HG03095 (cell line): ENCODE data around the gene ZNF232.
"Not testable (repeated sequence)": the region's sequence is repeated elsewhere in the genome, so short reads cannot be mapped to it uniquely, and the experiment has no call there.

Experiments
- ATAC-seq: cut with Tn5 transposase; IDR thresholded peaks from one replicate; pipeline ENCODE4 v1.9.1; 2021; ENCODE audit warnings: moderate library complexity; ENCODE audit not compliant: unreplicated experiment

Gene ZNF232

DNA sequence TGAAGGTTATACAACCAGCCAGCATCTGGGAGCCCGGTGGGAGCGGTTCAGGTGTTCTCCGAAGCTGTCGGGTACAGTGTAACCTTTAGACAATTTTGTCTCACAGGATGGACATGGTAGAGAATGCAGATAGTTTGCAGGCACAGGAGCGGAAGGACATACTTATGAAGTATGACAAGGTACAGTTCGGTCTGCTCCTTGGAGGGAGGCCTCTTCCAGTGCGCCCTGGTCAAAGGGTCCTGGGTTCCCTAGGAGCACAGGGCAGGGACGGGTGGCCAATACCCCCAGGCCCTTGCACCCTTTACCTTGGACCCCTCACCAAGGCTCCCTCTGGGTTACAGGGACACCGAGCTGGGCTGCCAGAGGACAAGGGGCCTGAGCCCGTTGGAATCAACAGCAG lies 18.6 kb upstream of the ZNF232 start:
- not testable (repeated sequence) for ATAC-seq

DNA sequence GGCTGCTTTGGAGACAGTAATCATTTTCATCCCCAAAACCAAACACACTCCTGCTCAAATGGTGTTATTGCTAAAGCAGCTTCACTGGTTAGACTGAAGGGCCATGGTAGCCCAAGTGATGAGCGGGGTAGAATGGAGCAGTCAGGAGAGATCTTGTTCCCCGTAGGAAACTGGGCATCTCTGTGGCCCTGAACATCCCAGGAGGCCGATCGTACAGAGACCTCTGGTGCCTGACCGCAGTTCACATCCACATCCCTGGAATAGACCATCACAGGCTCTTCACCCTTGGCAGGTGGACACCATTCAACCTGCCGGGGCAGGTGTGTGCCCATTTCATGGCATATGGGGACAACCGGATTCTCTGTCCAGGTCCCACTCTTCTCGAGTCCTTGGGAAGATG lies 18.1 kb upstream of the ZNF232 start:
- not testable (repeated sequence) for ATAC-seq

DNA sequence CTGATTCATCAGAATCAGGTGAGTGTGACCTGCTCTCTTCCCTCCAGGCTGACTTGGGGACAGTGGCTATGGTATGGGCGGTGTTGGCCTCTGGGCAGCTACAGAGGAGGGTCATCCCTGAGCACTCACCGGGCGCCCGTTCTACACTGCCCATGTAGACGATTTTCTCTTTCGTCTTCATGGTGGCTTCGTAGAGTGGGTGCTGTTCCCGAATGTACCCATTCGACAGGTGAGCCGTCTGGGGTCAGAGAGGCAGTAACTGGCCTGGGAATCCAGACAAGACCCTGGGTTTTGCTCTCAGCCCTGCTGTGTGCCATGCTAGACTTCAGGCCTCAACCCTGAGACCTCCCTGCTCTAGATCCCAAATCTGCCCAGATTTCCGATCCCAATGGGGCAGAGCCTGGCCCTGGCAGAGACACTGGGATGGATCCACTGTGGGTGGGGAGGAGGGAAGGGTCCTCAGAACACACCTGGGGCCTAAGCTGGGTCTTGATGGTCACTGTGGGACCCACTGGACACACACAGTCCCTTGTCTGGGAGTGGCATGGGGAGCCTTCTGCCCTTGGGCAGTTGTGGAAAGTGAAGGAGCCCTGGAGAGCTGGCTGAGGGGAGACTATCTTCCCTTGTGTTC lies 17.3 kb upstream of the ZNF232 start:
- no peak for ATAC-seq

DNA sequence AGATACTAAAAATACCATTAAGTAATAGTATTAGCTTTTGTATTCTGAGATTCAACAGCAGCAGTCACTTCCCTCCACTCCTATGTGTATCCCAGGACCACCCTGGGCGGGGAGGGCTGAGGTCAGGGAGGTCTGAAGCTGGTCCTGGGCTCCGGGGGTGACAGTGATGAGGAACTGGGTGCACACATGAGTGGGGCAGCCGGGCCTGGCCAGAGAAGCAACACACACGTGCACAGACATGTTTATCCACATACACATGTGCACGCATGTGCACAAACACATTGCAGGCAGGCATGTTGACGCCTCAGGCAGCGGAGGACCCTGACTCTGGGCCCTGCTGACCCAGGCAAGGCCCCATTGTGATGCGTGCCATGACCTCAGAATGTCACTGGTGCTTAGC lies 16.7 kb upstream of the ZNF232 start:
- ATAC-seq: not testable (repeated sequence)

DNA sequence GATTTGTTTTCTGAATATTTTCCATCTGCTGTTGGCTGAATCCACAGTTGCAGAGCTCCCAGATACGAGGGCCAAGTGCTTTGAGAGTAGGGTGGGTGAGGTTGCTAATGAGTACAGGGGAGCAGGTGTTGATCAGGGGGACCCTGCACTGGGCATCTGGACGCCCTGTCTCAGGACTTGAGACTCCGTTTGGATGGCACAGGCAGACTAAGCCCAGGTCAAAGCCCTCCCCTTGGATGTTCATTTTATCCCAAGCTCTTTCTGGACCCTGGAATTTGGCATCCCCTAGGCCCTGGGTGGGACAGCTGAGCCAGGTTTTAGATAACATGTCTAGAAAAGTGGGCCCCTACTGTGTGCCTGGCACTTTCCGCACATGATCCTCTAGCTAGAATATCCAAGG lies 16.2 kb upstream of the ZNF232 start:
- ATAC-seq: no peak

DNA sequence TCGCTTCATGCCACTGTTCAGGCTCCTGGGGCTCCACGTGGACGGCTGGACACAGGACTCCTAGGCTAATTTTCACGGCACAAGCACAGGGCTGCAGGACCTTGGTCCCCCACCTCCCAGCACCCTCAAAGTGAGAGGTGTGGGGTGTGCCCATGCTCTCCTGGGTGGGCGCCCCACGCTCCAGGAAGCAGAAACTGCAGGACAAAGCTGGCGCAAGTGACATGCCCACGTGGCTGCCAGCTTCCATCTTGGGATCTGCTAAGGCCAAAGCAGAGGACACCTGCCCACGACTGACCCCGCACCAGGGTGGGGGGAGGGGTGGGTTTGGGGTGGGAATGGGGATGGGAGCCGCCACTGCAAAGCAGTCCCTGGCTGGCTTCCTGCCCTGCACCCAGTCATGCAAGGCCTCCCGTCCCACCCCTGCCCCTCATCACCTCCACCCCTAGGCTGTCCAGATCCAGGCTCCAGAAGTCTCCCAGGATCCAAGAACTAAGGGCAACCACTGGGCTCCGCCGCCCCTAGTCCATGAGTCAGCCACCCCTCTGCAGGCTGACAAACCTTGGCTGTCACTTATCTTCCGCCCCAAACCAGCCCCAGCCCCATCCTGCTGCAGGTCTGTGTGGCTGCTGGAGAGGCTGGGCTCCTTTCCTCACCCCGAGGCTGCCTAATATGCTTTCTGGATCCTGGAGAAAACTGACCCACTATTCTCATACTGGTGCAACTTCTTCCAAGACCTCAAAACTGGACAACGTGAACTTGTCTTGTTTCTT lies 15.2 kb upstream of the ZNF232 start:
- ATAC-seq: no peak

DNA sequence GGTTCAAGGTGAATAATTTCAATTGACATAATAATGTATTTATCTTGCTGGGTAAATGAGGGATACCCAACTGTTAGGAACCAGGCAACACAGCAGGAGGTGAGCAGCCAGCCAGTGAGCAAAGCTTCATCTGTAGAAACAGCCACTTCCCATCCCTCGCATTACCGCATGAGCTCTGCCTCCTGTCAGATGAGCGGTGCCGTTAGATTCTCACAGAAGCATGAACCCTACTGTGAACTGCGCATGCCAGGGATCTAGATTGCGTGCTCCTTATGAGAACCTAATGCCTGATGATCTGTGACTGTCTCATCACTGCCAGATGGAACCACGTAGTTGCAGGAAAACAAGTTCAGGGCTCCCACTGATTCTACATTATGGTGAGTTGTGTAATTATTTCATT lies 13.2 kb upstream of the ZNF232 start:
- ATAC-seq: not testable (repeated sequence)

DNA sequence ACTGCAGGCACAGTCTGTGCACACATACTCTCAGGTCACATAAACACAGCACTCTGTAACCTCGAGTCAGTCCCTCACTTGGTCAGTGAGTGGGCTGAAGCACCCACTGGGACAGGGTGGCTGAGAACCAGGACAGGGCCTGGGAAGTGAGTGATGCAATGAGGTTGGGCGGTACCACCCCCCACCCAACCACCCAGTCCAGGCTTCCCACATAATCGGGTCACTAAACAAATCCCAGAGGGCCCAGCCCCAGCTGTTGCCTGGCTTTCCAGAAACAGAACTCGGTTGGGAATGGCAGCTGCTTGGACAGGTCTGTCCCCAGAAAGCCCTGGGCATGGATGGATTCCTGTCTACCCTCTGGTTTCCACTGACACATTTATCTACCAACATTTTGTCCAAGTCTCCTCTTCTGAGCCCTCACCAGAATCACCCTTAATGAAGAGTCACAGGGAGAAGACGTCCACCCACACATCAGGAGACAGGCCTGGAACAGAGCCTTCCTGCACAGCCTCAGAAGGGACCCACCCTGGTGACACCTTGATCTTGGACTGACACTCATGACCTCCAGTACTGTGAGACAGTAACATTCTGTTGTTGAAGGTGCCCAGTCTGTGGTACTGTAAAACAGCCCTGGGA lies 12.6 kb upstream of the ZNF232 start:
- not testable (repeated sequence) for ATAC-seq

DNA sequence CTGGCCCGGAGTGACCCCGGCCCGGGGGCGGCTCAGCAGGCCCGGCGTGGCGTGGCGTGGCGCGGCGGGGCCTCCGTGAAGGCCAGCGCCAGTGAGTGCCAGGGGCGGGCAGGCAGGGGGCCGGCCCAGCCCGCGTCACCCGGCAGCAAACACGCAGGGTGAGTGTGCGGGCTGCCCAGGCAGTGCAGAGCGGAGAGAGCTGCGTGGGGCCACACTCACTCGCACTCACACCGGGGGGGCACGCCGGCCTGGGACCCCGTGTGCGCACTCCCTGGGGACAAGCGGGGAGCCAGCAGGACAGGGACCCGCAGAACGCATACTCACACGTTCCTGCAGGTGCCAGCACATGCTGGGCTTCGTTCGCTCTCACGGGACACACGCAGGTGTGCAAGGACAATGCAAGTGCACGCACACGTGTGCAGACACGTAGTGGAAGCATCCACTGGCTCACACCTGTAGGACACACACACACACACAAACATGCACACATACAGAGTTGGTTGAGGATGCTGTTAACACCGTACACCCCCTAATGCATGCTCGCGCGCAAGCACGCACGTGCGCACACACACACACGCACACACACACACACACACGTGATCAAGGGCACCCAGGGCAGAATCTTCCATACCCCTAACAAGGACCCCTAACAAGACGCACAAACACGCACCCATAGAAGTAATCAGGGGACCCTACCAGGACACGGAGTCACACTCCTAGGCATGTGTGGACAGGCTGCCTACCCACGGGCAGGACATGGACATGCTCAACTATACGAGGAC lies 11.9 kb upstream of the ZNF232 start:
- no peak for ATAC-seq

DNA sequence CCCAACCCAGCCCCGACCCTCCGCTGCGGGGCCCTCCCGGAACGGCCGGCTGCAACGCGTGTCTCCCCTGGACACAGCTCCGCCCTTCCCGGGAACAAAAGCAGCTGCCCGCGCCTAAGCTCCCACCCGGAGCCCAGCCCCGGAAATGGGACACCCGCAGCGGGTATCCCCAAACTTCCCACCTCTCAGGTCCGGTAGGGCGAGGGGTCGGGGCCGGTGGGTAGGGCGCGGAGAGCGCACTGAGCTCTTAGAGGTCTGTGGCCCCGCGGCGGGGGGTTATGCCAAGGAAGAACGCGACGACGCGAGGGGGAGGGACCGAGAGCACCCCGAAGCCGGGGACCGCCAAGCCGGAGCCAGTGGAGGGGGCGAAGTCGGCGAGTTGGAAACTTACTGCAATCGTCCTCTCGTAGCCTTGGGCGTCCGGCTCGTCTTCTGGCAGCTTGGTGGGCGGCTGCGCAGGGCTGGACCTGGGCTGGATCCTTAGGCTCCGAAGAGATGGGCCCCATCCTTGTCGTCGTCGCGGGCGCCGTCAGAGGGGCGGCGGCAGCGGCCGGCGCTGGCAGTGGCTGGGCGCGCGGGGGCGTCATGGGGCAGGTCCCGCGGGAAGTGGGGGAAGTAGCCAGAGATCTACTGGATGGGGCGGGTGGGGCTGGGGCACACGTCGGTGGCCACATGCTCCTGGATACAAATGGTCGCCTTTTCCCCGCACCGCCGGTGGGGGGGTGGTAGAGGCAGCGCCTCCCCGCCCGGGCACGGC lies 11.1 kb upstream of the ZNF232 start:
- no peak for ATAC-seq

DNA sequence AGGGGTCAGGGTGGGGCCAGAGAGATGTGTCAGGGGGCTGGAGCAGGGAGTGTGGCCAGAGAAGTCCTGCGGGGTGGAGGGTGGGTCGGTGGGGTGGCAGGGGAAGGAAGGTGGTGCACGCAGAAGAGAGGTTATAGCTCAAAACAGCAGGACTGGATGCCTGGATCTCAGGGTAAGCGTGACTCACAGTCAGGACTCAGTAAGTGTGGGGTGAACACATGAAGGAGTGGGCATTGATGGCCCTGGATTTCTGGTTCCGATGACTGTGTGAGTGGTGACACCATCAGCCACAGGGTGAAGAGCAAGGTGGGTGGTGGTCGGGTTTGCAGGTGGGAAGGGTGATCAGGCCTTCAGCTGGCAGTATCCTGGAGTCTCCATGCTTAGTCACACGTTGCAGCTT lies 10.4 kb upstream of the ZNF232 start:
- ATAC-seq: not testable (repeated sequence)

DNA sequence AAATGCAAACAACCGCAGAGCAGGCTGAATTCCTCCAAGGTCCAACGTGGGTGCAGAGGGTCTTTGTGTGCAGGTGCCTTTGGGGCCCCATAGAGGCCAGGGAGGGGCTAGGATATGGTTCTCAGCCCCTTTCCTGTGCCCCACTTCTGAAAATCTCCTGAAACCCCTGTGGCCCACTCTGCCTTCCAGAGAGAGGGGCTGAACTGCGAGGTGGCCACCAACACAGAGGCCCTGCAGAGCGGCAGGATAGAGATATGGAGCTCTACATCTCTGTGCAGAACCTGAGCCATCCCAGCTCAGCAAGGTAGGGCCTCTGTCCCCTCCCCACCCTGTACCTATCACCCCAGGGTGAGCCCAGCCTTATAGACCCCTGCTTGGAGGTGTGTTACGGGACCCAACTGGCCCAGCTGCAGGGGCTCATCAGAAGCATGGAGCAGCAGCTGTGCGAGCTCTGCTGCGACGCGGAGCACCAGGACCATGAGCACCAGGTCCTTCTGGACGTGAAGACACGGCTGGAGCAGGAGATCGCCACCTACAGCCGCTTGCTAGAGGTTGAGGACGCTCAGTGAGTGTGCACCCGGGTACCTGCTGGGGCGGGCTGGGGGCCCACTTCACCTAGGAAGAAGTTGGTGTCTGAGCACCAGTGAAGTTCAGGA lies 9.6 kb upstream of the ZNF232 start:
- ATAC-seq: no peak

DNA sequence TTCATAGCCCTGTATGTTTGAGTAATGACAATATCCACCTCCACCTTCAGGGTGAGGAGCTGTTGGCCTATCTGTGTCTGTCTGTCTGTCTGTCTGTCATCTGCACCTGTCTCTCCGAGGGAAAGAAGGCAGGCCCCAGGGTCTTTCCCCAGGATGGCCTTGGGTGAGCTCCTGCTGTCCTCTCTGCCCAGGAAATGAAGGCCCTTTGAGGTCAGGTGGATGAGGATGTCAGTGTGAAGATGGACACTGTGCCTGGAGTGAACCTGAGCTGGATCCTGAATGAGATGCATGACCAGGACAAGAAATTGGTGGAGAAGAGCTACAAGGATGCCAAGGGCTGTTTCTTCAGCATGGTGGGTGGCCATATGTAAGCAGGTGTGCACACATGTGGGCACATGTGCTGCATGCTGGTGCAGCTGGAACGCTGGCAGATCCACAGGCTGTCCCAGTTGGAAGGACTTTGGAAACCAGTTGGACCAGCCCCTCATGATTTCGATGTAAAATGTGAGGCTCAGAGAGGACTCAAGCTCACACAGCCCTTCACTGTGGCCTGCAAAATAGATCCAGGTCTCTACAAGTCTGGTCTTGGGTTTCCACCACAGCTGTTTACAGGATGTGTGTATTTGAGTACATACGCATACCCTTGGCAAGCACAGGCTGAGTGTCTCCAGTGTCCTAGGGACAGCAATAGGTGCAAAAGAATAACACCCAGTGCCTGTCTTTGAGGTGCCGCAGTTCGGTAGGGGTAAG lies 8.9 kb upstream of the ZNF232 start:
- not testable (repeated sequence) for ATAC-seq

DNA sequence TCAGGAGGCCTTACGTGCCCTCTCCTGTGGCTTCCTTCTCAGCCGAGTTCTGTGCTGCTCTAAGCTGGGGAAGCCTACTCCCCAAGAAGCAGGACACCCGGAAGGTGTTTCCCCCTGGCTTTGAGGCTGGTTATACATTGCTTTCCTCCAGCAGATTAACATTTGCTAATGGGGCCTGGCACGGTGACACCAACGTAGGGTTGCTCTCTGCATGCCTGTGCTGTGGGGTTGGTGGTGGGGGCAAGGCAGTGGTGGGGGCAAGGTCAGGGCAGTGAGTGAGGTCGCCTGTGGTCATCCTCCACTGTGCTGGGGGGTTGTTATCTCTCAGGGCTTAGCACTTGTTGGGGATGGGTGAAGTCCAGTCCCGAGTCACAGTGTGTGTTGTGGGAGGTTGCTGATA lies 8.4 kb upstream of the ZNF232 start:
- ATAC-seq: no peak

DNA sequence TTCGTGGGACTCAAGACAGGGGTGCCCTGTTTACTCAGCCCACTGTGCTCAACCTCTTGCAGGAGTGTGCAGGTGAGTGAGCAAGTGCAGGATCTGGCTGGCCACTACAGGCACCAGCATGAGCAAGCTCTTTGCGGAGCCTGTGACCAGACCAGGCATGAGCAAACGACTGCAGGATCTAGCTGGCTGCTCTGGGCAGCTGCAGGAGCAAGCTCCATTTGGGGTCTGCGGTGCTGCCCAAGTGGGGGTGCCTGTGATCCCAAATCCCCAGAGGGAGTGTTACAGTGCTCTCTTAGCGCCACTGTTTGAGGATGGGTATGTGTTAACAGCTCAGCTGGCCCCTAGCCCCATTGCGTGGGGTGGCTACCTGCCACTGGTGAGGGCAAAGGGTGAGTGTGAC lies 6.5 kb upstream of the ZNF232 start:
- no peak for ATAC-seq

DNA sequence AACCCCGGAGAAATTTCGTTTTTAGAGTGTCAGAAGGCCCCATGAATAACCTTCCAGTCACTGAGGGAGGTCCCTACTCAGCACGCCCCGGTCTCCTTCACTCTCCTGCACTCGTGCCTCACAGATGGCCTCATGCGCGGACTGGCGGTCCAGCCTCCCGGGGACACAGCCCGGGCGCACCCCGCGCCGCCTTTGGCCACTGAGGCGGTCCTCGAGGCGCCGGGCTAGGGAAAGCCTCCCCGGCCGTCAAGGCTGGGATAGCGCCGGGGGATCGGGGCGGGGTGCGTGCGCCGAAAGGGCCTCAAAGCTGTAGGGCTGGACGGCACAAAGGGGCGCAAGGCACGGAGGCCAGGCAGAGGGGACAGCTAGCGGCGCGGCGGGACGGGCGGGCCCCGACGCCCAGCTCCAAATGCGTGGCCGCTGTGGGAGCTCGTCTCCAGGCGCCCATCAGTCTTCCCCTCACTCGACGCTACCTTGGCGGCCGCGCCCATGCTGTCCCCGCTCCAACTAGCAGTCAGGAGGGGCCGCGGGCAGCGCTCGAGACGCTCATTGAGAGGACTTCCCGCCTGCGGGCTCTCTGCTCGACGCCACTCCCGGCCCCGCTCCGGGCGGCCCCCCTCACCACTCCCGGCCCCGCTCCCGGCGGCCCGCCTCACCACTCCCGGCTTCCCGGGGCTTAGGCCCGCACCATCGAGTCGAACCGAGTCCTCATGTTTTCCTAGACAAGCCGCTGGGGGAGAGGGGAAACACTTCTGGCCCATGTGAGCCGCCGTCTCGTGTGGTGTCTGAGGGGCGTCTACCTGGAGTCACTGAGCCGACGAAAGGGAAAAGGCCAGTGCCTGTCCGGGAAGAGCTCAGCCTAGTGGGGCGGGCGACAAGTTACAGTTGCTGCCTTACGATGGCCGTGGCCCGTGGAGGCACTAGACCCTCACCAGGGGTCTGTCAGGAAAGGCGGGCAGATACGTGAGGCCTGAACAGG lies 4.3 kb upstream of the ZNF232 start, which contains the start of gene USP6:
USP6 (plus strand) TSS at position 360 of the 979 bp plus-strand sequence. CDS start 14,336 bp downstream, outside the sequence.
- ATAC-seq: no peak

DNA sequence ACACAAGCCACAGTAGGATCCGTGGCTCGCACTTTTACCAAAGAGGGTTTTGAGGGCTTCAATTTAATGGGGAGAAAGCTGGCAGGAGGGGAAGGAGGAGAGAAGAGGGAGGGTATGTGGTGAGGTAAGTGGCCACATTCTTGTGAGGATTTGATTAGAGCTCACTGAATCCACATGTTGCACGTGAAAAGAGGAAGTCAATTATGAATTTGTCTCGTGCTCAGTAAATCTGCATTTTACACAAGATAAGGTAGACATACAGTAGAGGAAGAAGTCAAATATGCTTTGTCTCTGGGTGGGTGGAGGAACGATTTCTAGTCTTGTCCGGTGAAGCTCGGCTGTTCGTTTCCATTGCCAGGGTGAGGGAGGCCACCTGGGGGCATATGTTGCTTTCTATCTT lies 862 bp downstream of the ZNF232 start:
- ATAC-seq: no peak

DNA sequence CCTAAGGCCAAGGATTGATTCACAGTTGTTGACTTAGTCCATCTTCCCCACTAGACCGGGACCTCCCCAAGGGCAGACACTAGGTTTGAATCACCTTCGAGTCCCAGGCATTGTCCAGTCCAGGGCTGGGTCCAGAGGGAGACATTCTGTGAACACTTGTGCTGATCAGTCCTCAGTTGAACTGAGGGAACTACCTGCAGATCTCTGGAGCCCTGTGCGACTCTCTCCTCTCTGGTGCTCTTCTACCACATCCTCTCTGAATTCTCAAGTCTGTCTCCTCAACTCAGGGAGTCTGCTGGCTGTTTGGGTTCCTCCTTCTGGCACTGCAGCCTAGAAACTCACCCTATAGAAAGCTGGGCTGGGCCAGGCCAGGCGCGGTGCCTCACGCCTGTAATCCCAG lies 10.8 kb downstream of the ZNF232 start:
- ATAC-seq: no peak
